ENCODE data around the gene GPR61. TPM values are rescaled to one million over a fixed set of nuclear protein-coding genes. Genes with fewer than 3 reads are reported as not detected.

Gene GPR61
- total RNA-seq, 4 donors from 2014 or later = 0.19 to 1.4 TPM; not detected in 2

DNA sequence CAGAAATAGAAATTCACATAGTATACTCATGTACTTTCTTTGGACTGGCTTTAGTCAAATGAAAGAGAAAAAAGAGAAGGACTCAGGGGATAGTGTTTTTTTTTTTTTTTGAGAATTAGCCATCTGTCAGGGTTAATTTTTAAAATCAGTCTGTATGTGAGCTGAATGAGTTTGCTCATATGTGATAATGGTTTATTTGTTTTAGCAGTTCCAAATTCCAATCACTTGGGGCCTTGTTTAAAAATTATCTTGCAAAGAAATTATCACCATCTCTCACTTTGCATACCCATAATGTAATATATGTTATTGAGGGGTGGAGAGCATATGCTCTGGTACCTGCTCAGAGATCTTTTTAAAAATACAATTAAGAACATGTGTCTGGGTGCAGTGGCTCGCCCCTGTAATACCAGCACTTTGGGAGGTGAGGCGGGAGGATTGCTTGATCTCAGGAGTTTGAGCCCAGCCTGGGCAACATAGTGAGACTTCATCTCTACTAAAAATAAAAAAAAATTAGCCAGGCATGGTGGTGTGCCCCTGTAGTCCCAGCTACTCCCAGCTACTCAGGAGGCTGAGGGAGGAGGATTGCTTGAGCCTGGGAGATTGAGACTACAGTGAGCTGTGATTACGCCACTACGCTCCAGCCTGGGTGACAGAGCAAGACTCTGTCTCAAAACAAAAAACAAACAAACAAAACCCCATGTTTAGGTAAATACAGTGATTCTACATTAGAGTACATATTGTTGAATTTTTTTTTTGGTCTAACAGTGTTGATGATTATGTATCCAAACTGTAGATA, 28.4 kb downstream of the GPR61 start:
- DNase-seq (ENCODE audit: low spot score in 2 of 2) = no peak
- Histone ChIP-seq H3K27me3 (no peaks in the 10 kb centered on the region), H3K27ac (no peak overlapping the region), H3K4me3 (no peak overlapping the region), H3K36me3 (no peaks in the 10 kb centered on the region), H3K9me3 (no peaks in the 10 kb centered on the region), H3K4me1 (peaks cover 50% of the 10 kb centered on the region)
- 97% methylated on average over 4 of the region's 4 CpGs for WGBS
- TF ChIP-seq, protein P1, sequence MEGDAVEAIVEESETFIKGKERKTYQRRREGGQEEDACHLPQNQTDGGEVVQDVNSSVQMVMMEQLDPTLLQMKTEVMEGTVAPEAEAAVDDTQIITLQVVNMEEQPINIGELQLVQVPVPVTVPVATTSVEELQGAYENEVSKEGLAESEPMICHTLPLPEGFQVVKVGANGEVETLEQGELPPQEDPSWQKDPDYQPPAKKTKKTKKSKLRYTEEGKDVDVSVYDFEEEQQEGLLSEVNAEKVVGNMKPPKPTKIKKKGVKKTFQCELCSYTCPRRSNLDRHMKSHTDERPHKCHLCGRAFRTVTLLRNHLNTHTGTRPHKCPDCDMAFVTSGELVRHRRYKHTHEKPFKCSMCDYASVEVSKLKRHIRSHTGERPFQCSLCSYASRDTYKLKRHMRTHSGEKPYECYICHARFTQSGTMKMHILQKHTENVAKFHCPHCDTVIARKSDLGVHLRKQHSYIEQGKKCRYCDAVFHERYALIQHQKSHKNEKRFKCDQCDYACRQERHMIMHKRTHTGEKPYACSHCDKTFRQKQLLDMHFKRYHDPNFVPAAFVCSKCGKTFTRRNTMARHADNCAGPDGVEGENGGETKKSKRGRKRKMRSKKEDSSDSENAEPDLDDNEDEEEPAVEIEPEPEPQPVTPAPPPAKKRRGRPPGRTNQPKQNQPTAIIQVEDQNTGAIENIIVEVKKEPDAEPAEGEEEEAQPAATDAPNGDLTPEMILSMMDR (IDR thresholded peaks at IDR 0.05) = no peak
- TF ChIP-seq POLR2AphosphoS5 (IDR thresholded peaks at IDR 0.05) (no peak), POLR2A (IDR thresholded peaks at IDR 0.05) (no peak), EP300 (IDR thresholded peaks at IDR 0.05) (no peak)

DNA sequence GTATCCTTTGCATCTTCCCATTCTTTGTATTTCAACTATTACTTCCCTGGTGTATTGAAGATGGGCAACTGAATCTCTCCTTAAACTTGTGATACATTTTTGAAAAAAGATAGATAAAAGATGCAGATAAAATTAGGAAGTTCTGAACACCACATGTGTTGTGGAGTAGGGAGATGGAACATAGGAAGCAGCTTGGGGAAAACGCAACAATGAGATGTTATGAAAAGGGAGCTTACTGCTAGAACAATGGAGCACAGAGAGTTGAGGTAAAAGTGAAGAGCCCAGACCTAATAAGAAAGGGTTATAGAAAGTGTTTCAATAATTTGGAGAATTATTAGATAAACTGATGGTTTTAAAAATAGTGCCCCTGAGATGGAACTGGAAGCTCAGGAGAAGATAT, 29.7 kb downstream of the GPR61 start:
- no peak overlapping the region for H3K4me3 ChIP-seq
- no peaks in the 10 kb centered on the region for H3K9me3 ChIP-seq
- peaks cover under 1% of the 10 kb centered on the region for H3K36me3 ChIP-seq
- WGBS = 94% methylated on average over 1 of the region's 1 CpG
- no peaks in the 10 kb centered on the region for H3K27me3 ChIP-seq
- no peak for DNase-seq (ENCODE audit: low spot score in 2 of 2)
- H3K27ac ChIP-seq = no peak overlapping the region
- peaks cover 40% of the 10 kb centered on the region for H3K4me1 ChIP-seq
- no peak for TF ChIP-seq POLR2AphosphoS5 (IDR thresholded peaks at IDR 0.05)
- TF ChIP-seq, protein P1 (IDR thresholded peaks at IDR 0.05) = no peak
- TF ChIP-seq POLR2A (IDR thresholded peaks at IDR 0.05) = no peak
- TF ChIP-seq EP300 (IDR thresholded peaks at IDR 0.05) = no peak

DNA sequence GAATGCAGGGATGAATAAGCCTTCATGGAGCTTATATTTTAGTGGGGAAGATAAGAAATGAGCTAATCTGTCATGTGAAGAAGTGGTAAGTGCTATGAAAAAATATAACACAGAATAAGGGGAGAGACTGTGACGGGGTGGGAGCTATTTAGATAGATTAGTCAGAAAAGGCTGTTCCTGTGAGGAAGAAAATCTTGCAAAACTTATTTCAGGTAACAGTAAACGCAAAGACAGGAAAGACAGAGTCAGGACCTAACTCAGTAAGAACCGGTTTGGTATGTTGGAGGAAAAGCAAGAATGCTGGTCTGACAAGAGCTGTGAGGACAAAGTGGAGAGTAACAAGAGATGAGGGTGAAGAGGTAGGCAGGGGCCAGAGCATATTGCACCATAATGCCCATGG, 30.7 kb downstream of the GPR61 start:
- no peak for DNase-seq (ENCODE audit: low spot score in 2 of 2)
- Histone ChIP-seq H3K4me1 (peaks cover 37% of the 10 kb centered on the region), H3K27me3 (no peaks in the 10 kb centered on the region), H3K27ac (no peak overlapping the region), H3K4me3 (no peak overlapping the region), H3K9me3 (no peaks in the 10 kb centered on the region), H3K36me3 (peaks cover 5% of the 10 kb centered on the region)
- 42% methylated on average over 3 of the region's 3 CpGs for WGBS
- TF ChIP-seq, protein P1 (IDR thresholded peaks at IDR 0.05) = no peak
- TF ChIP-seq POLR2AphosphoS5 (IDR thresholded peaks at IDR 0.05) (no peak), EP300 (IDR thresholded peaks at IDR 0.05) (no peak)

DNA sequence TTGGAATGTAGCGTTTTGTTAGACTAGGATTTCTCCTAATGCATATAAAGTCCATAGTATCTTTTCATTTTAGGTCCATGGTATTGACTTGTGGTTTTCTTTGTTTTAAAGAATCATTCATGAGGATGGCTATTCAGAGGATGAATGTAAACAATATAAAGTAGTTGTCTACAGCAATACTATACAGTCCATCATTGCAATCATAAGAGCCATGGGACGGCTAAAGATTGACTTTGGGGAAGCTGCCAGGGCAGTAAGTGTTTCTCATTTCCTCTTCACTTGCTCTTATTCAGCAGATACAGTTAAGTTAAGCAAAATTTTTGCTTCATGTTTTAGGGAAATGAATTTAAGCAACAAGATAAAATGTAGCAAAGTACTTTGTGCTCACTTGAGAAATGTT, 34.1 kb downstream of the GPR61 start:
- whole genome bisulfite sequencing = 76% methylated on average over 2 of the region's 2 CpGs
- H3K36me3 ChIP-seq = peaks cover 27% of the 10 kb centered on the region

DNA sequence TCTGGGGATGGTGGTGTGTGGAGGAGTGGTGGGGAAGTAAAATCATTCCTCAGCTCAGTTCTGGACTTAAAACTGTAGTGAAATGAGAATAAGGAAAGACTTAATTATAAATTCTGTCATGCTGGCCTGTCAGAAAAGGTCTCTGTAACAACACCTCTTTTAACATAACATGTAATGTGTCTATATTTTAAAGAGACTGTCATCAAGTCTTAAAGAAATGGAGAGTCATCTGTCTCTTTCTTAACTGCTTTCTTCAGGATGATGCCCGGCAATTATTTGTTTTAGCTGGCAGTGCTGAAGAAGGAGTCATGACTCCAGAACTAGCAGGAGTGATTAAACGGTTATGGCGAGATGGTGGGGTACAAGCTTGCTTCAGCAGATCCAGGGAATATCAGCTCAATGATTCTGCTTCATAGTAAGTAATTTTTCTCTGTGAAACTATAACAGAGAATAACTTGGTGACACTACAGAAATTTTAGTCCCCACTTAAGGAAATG, 39.3 kb downstream of the GPR61 start:
- TF ChIP-seq, protein P1 (IDR thresholded peaks at IDR 0.05) = no peak
- no peak for TF ChIP-seq POLR2A (IDR thresholded peaks at IDR 0.05)
- no peak for TF ChIP-seq POLR2AphosphoS5 (IDR thresholded peaks at IDR 0.05)
- no peak for TF ChIP-seq EP300 (IDR thresholded peaks at IDR 0.05)
- Histone ChIP-seq H3K36me3 (peaks cover 79% of the 10 kb centered on the region), H3K27ac (no peak overlapping the region), H3K4me1 (no peaks in the 10 kb centered on the region), H3K27me3 (no peaks in the 10 kb centered on the region), H3K4me3 (no peak overlapping the region), H3K9me3 (no peaks in the 10 kb centered on the region)
- 85% methylated on average over 3 of the region's 3 CpGs for WGBS
- DNase-seq (ENCODE audit: low spot score in 2 of 2) = no peak

More for the DNA sequence above, 34.1 kb downstream of the GPR61 start:
- no peak overlapping the region for H3K4me3 ChIP-seq
- H3K9me3 ChIP-seq = no peaks in the 10 kb centered on the region
- peaks cover 37% of the 10 kb centered on the region for H3K4me1 ChIP-seq
- no peak overlapping the region for H3K27ac ChIP-seq
- no peak for DNase-seq (ENCODE audit: low spot score in 2 of 2)
- no peaks in the 10 kb centered on the region for H3K27me3 ChIP-seq
- TF ChIP-seq, protein P1 (IDR thresholded peaks at IDR 0.05) = no peak
- no peak for TF ChIP-seq EP300 (IDR thresholded peaks at IDR 0.05)
- TF ChIP-seq POLR2AphosphoS5 (IDR thresholded peaks at IDR 0.05) = no peak
- TF ChIP-seq POLR2A (IDR thresholded peaks at IDR 0.05) = no peak
